OCI-LY7 (cell line): ENCODE data around the gene KDELR1. TPM values are rescaled to one million over a fixed set of nuclear protein-coding genes. Genes with fewer than 3 reads are reported as not detected.
"Not testable (repeated sequence)": the region's sequence is repeated elsewhere in the genome, so short reads cannot be mapped to it uniquely, and the experiment has no call there.

ENCODE experiments used
- BruUV-seq: library from RNA; stranded (reverse); fragments of 400-500 nt; replicated peaks from 2 replicates; lab custom pipeline; 2021; lab: Mats Ljungman, UMichigan
- CTCF ChIA-PET: fragments of 300-600 bp; sonication (Branson Sonifier 250); formaldehyde crosslinking; loops from one replicate; lab custom pipeline; 2022; ENCODE audit warnings: antibody characterized with exemption; ENCODE audit not compliant: unreplicated experiment; lab: Charles Lee
- POLR2A ChIA-PET: fragments of 300-600 bp; sonication (Branson Sonifier 250); formaldehyde crosslinking; loops from one replicate; lab custom pipeline; 2022; ENCODE audit warnings: antibody characterized with exemption; lab: Charles Lee
- DNase-seq: peaks from one replicate; pipeline ENCODE4 v3.0.0-alpha.2; 2015; ENCODE audit warnings: low spot score
- H2AFZ ChIP-seq: fragments of 200-600 bp; sonication (generic), shearing (Covaris generic); 2 replicates; pipeline ENCODE4 v1.6.1; 2014; ENCODE audit warnings: mild to moderate bottlenecking, antibody characterized with exemption, low read length, moderate library complexity
- H3K27ac ChIP-seq: fragments of 200-600 bp; sonication (generic); 2 replicates; pipeline ENCODE4 v1.5.1; 2014; ENCODE audit warnings: mixed run types, low read depth, mild to moderate bottlenecking, moderate library complexity, low read length, inconsistent platforms; ENCODE audit not compliant: poor library complexity, severe bottlenecking
- H3K36me3 ChIP-seq: fragments of 200-600 bp; sonication (generic); 2 replicates; pipeline ENCODE4 v1.6.1; 2014; ENCODE audit warnings: mild to moderate bottlenecking, antibody characterized with exemption, low read length, moderate library complexity, mixed read lengths; ENCODE audit not compliant: insufficient read depth
- H3K4me1 ChIP-seq: fragments of 200-600 bp; sonication (generic); 2 replicates; pipeline ENCODE4 v1.5.1; 2014; ENCODE audit warnings: mild to moderate bottlenecking, low read length; ENCODE audit not compliant: insufficient read depth, poor library complexity, severe bottlenecking
- H3K4me2 ChIP-seq: fragments of 200-600 bp; sonication (generic); 2 replicates; pipeline ENCODE4 v1.6.1; 2014; ENCODE audit warnings: mild to moderate bottlenecking, low read length
- H3K4me3 ChIP-seq: fragments of 200-600 bp; sonication (generic); 2 replicates; pipeline ENCODE4 v1.5.1; 2014; ENCODE audit warnings: mild to moderate bottlenecking, low read depth, low read length; ENCODE audit not compliant: poor library complexity, severe bottlenecking
- H3K79me2 ChIP-seq: fragments of 200-600 bp; sonication (generic); 2 replicates; pipeline ENCODE4 v1.6.1; 2016; ENCODE audit warnings: low read depth, mild to moderate bottlenecking, low read length, moderate library complexity, mixed read lengths; ENCODE audit not compliant: insufficient read depth
- H3K9me2 ChIP-seq: fragments of 200-600 bp; sonication (generic); 2 replicates; pipeline ENCODE4 v1.6.1; 2016; ENCODE audit warnings: mild to moderate bottlenecking, low read length, mixed read lengths; ENCODE audit not compliant: insufficient read depth
- H3K9me3 ChIP-seq: fragments of 200-600 bp; sonication (generic); 2 replicates; pipeline ENCODE4 v1.6.1; 2014; ENCODE audit warnings: mild to moderate bottlenecking, mixed run types, low read length, mixed read lengths
- H4K20me1 ChIP-seq: fragments of 200-600 bp; sonication (generic); 2 replicates; pipeline ENCODE4 v1.6.1; 2014; ENCODE audit warnings: mild to moderate bottlenecking, antibody characterized with exemption, low read length, moderate library complexity, mixed read lengths; ENCODE audit not compliant: insufficient read depth
- CTCF ChIP-seq: fragments of 200-600 bp; sonication (generic); conservative IDR thresholded peaks from 2 replicates; pipeline ENCODE4 v1.5.1; 2014; ENCODE audit warnings: mild to moderate bottlenecking, antibody characterized with exemption, low read length, moderate library complexity, mixed read lengths
- EZH2phosphoT487 ChIP-seq: fragments of 200-600 bp; sonication (generic); IDR thresholded peaks from 2 replicates; pipeline ENCODE4 v1.6.1; 2018; ENCODE audit warnings: low read depth, borderline replicate concordance, mild to moderate bottlenecking, mixed run types, antibody characterized with exemption, low read length, moderate library complexity, mixed read lengths
- intact Hi-C: fragments of 100-400 bp; cut with micrococcal nuclease; formaldehyde crosslinking; loops from one replicate; pipeline ENCODE4 v1.10.0; 2022; ENCODE audit not compliant: unreplicated experiment
- total RNA-seq, 2 experiments: library from RNA; depleted of rRNA in 1 of 2; stranded (reverse); fragments of >200 nt in 1 of 2; shearing (Covaris generic) in 1 of 2; gene quantifications; 2 replicates each; pipeline ENCODE4 v1.2.3, GENCODE V29; 2014 to 2022

KDELR1 gene
- total RNA-seq, 2 experiments from 2014 or later: 38.8 to 63.8 TPM

GRCh38 chr19:48373567-48373966, 17.8 kb downstream of the KDELR1 start:
- Histone ChIP-seq H3K4me1 (no peaks in the 10 kb centered on the region), H3K9me2 (no peaks in the 10 kb centered on the region), H2AFZ (no peak overlapping the region), H3K9me3 (no peaks in the 10 kb centered on the region), H3K36me3 (no peaks in the 10 kb centered on the region), H3K79me2 (no peaks in the 10 kb centered on the region), H3K27ac (no peak overlapping the region), H3K4me3 (no peak overlapping the region), H4K20me1 (no peaks in the 10 kb centered on the region), H3K4me2 (no peak overlapping the region)
- ChIA-PET POLR2A (no interaction called here), CTCF (no interaction called here)
- no peak for DNase-seq
- BruUV-seq: no TSS peak
- TF ChIP-seq CTCF (no peak), EZH2phosphoT487 (no peak)
- intact Hi-C loops: no loop called here

GRCh38 chr19:48372904-48373303, 18.4 kb downstream of the KDELR1 start:
- intact Hi-C loops: no loop called here
- TF ChIP-seq EZH2phosphoT487 (no peak), CTCF (no peak)
- no peak overlapping the region for H3K27ac ChIP-seq
- no peaks in the 10 kb centered on the region for H3K79me2 ChIP-seq
- no peaks in the 10 kb centered on the region for H3K4me1 ChIP-seq
- H4K20me1 ChIP-seq: no peaks in the 10 kb centered on the region
- H3K36me3 ChIP-seq: no peaks in the 10 kb centered on the region
- no peak for DNase-seq
- no peak overlapping the region for H3K4me3 ChIP-seq
- POLR2A ChIA-PET: no interaction called here
- no peaks in the 10 kb centered on the region for H3K9me2 ChIP-seq
- BruUV-seq: no TSS peak
- no peaks in the 10 kb centered on the region for H3K9me3 ChIP-seq
- H2AFZ ChIP-seq: no peak overlapping the region
- CTCF ChIA-PET: no interaction called here
- no peak overlapping the region for H3K4me2 ChIP-seq

- H3K4me2 ChIP-seq, DNase-seq, H3K79me2 ChIP-seq, H3K4me3 ChIP-seq, H3K27ac ChIP-seq, intact Hi-C loops, H3K9me3 ChIP-seq, POLR2A ChIA-PET, H3K36me3 ChIP-seq, H3K4me1 ChIP-seq, H3K9me2 ChIP-seq, CTCF ChIA-PET, H2AFZ ChIP-seq, H4K20me1 ChIP-seq, BruUV-seq: not testable (repeated sequence)
Observed at GRCh38 chr19:48371771-48372170, 19.6 kb downstream of the KDELR1 start.
